GM23338 (cell line): ENCODE data around the gene UNC13C.

Source experiments
- CREB1 ChIP-seq: fragments of 250-450 bp; sonication (Bioruptor Pico); IDR thresholded peaks from 2 replicates; pipeline ENCODE4 v1.5.0; 2020; ENCODE audit warnings: low read depth, mild to moderate bottlenecking, moderate library complexity
- CTCF ChIP-seq, 2 experiments: fragments of 200-600 bp in 1 of 2; sonication (generic) in 1 of 2; conservative IDR thresholded peaks; 2 replicates each; pipeline versions ENCODE4 v1.5.1 to v1.6.1; 2016 to 2017; ENCODE audit warnings: antibody characterized with exemption in 2 of 2, low read depth in 2 of 2, mild to moderate bottlenecking in 2 of 2, moderate library complexity in 1 of 2
- EZH2 ChIP-seq: fragments of 200-600 bp; sonication (generic); IDR thresholded peaks from one replicate; pipeline ENCODE4 v1.8.0; 2017; ENCODE audit warnings: antibody characterized with exemption, mild to moderate bottlenecking, low read depth; ENCODE audit not compliant: unreplicated experiment
- JUNB ChIP-seq: IDR thresholded peaks from one replicate; pipeline ENCODE4 v1.6.1; 2016; ENCODE audit warnings: antibody characterized with exemption; ENCODE audit not compliant: unreplicated experiment
- POLR2AphosphoS5 ChIP-seq: IDR thresholded peaks from 2 replicates; pipeline ENCODE4 v1.6.1; 2016; ENCODE audit warnings: antibody characterized with exemption, low read depth
- REST ChIP-seq: IDR thresholded peaks from one replicate; pipeline ENCODE4 v1.6.1; 2018; ENCODE audit warnings: antibody characterized with exemption; ENCODE audit not compliant: unreplicated experiment
- STAT1 ChIP-seq: IDR thresholded peaks from one replicate; pipeline ENCODE4 v1.6.1; 2016; ENCODE audit warnings: antibody characterized with exemption; ENCODE audit not compliant: unreplicated experiment

GRCh38 chr15:54373332-54373731 is 395.1 kb downstream of the UNC13C start:
- no peak for TF ChIP-seq CTCF (conservative IDR thresholded peaks at IDR 0.05; ENCODE audit: low read depth in 2 of 2)
- TF ChIP-seq REST: no peak
- TF ChIP-seq EZH2: no peak
- no peak for TF ChIP-seq JUNB
- no peak for TF ChIP-seq POLR2AphosphoS5
- no peak for TF ChIP-seq STAT1
- no peak for TF ChIP-seq CREB1 (CRISPR knock-in tag)
